ENCODE data around the gene SMIM1.

The SMIM1 gene

GRCh38 chr1:3753656-3754454, 18.7 kb upstream of the SMIM1 start:
- DNase-seq (ENCODE audit: low spot score): no peak
- FAIRE-seq: no peak

- FAIRE-seq (no peak), DNase-seq (ENCODE audit: low spot score) (no peak)
These were observed 16.2 kb upstream of the SMIM1 start for GRCh38 chr1:3756394-3756793.

- DNase-seq (ENCODE audit: low spot score) (no peak), FAIRE-seq (no peak)
These were observed 13.4 kb upstream of the SMIM1 start for GRCh38 chr1:3759164-3759563.

GRCh38 chr1:3759796-3760195, 12.8 kb upstream of the SMIM1 start:
- DNase-seq (ENCODE audit: low spot score): no peak
- no peak for FAIRE-seq

- no peak for FAIRE-seq
- no peak for DNase-seq (ENCODE audit: low spot score)
These were observed 11.1 kb upstream of the SMIM1 start for GRCh38 chr1:3761296-3762010.

- FAIRE-seq (no peak), DNase-seq (ENCODE audit: low spot score) (no peak)
These were observed 10.2 kb upstream of the SMIM1 start for GRCh38 chr1:3762151-3762872.

GRCh38 chr1:3762873-3763228, 9.7 kb upstream of the SMIM1 start:
- DNase-seq (ENCODE audit: low spot score): no peak
- no peak for FAIRE-seq

- DNase-seq (ENCODE audit: low spot score): no peak
- FAIRE-seq: no peak
These were observed 9.0 kb upstream of the SMIM1 start for GRCh38 chr1:3763351-3764125.

- FAIRE-seq (no peak), DNase-seq (ENCODE audit: low spot score) (no peak)
These were observed 5.1 kb upstream of the SMIM1 start for GRCh38 chr1:3767328-3767925.

- FAIRE-seq (no peak), DNase-seq (ENCODE audit: low spot score) (no peak)
These were observed 3.6 kb upstream of the SMIM1 start for GRCh38 chr1:3768811-3769390.

GRCh38 chr1:3770047-3770765, 2.3 kb upstream of the SMIM1 start:
- FAIRE-seq (no peak), DNase-seq (ENCODE audit: low spot score) (no peak)

- DNase-seq (ENCODE audit: low spot score) (no peak), FAIRE-seq (no peak)
These were observed 1.2 kb upstream of the SMIM1 start for GRCh38 chr1:3771108-3772026.

- FAIRE-seq (no peak), DNase-seq (ENCODE audit: low spot score) (peak; percentile 28)
These were observed 378 bp upstream of the SMIM1 start for GRCh38 chr1:3772027-3772714.

- FAIRE-seq: no peak
These were observed 1.2 kb downstream of the SMIM1 start for GRCh38 chr1:3773572-3774275.

GRCh38 chr1:3774276-3774945, 1.9 kb downstream of the SMIM1 start:
- DNase-seq (ENCODE audit: low spot score) (no peak), FAIRE-seq (no peak)

More at GRCh38 chr1:3773572-3774275, 1.2 kb downstream of the SMIM1 start:
- no peak for DNase-seq (ENCODE audit: low spot score)

- DNase-seq (ENCODE audit: low spot score) (peak; percentile 29), FAIRE-seq (no peak)
These were observed 2.5 kb downstream of the SMIM1 start for GRCh38 chr1:3774946-3775489.

Measured in RCC 7860 (cell line).